Right lobe of liver (tissue), 6 donors: ENCODE measurements around the gene YPEL4. TPM values are rescaled to one million over a fixed set of nuclear protein-coding genes. Genes with fewer than 3 reads are reported as not detected.

Source experiments
- ATAC-seq, 4 donors: fragments of 200-7000 bp; cut with Tn5 transposase; one replicate each; pipeline ENCODE4 v1.9.1; 2020; ENCODE audit warnings: mild to moderate bottlenecking in 4 of 4, moderate library complexity in 4 of 4
- DNase-seq, 3 donors: peaks; one replicate each; pipeline ENCODE4 v3.0.0-alpha.2; 2020
- H3K27ac ChIP-seq, 3 donors: fragments of 200-600 bp; one replicate each; pipeline ENCODE4 v1.8.0; 2022
- H3K27me3 ChIP-seq, 2 donors: fragments of 200-600 bp; one replicate each; pipeline ENCODE4 v1.8.0; 2022
- H3K36me3 ChIP-seq, 4 donors: fragments of 200-600 bp; sonication (generic) in 1 of 4; one replicate each; pipeline versions ENCODE4 v1.5.1 to v1.8.0; 2017 to 2022; ENCODE audit warnings: control low read depth in 1 of 4
- H3K4me1 ChIP-seq, 4 donors: fragments of 200-600 bp; sonication (generic) in 1 of 4; one replicate each; pipeline versions ENCODE4 v1.5.1 to v1.8.0; 2017 to 2022; ENCODE audit warnings: control low read depth in 1 of 4
- H3K4me3 ChIP-seq, 3 donors: fragments of 200-600 bp; one replicate each; pipeline ENCODE4 v1.8.0; 2022
- H3K9me3 ChIP-seq, 4 donors: fragments of 200-600 bp; sonication (generic) in 1 of 4; one replicate each; pipeline versions ENCODE4 v1.5.1 to v1.8.0; 2017 to 2022; ENCODE audit warnings: control low read depth in 1 of 4
- POLR2A ChIP-seq: fragments of 450-650 bp; IDR thresholded peaks from one replicate; pipeline ENCODE4 v1.6.1; 2017; ENCODE audit warnings: antibody characterized with exemption, mild to moderate bottlenecking
- WGBS: methylation state at CpG from one replicate; pipeline ENCODE4 v1.1.6; 2018; ENCODE audit warnings: low coverage, low lambda C conversion rate; ENCODE audit not compliant: insufficient coverage; ENCODE audit errors: missing lambda C conversion rate; 5-methylcytosine and 5-hydroxymethylcytosine counted together
- intact Hi-C, 2 donors: fragments of 100-400 bp; cut with DNase I; formaldehyde crosslinking; loops; one replicate each; pipeline versions ENCODE4 v1.11.2 to v1.14.1; 2022
- microRNA counts: library from miRNA; unstranded; fragments of <30 nt; microRNA quantifications from one replicate; lab custom pipeline; 2016
- microRNA-seq, 2 donors: library from miRNA; unstranded; fragments of <30 nt; microRNA quantifications; one replicate each; pipeline ENCODE4, GENCODE V29; 2019 to 2020
- small RNA-seq, 2 experiments: library from RNA; depleted of rRNA; stranded (forward); fragments of <200 nt; gene quantifications; one replicate each; pipeline ENCODE3, GENCODE V24; 2016
- total RNA-seq, 6 experiments: library from RNA; depleted of rRNA in 2 of 6; stranded (reverse); fragments of >200 nt in 2 of 6; fragmentation: NEBNext Ultra II Directional in 3 of 6; extraction: Animal tissue kit (Norgen Biotek cat#: 25700) in 3 of 6; gene quantifications; one replicate each; pipeline versions ENCODE4 v1.1.0 to v1.2.4, GENCODE V29; 2016 to 2023
- TF ChIP-seq, protein P1 (sequence below), 4 donors: fragments of 200-600 bp in 3 of 4; fragments of 450-650 bp in 1 of 4; IDR thresholded peaks; one replicate each; pipeline versions ENCODE4 v1.5.1 to v1.8.0; 2016 to 2022; ENCODE audit warnings: antibody characterized with exemption in 4 of 4, mild to moderate bottlenecking in 2 of 4
- donor health status: DM: no; HTN: yes; CAD: no.
- donor health status: DM: no; HTN: no; CAD: no.
- donor health status: DM: no; HTN: no; CAD: no.
- donor health status: DM: no; HTN: yes; CAD: no.
- donor health status: DM: no; HTN: yes; CAD: no.

Gene YPEL4
- total RNA-seq, 6 experiments from 2014 or later = 0.06 to 0.84 (median 0.30) TPM; not detected in 2

- ATAC-seq (peak in 1 of 4 donors; percentile 11), DNase-seq (peak in 1 of 3 donors; percentile 35)
- peaks cover 0 to 34% (median 14%) of the 10 kb centered on the region in 4 donors for H3K36me3 ChIP-seq
- 35% methylated on average over 5 of the region's 5 CpGs for WGBS
- intact Hi-C loops = no loop called here
- H3K27me3 ChIP-seq = no peaks in the 10 kb centered on the region
- TF ChIP-seq, protein P1, sequence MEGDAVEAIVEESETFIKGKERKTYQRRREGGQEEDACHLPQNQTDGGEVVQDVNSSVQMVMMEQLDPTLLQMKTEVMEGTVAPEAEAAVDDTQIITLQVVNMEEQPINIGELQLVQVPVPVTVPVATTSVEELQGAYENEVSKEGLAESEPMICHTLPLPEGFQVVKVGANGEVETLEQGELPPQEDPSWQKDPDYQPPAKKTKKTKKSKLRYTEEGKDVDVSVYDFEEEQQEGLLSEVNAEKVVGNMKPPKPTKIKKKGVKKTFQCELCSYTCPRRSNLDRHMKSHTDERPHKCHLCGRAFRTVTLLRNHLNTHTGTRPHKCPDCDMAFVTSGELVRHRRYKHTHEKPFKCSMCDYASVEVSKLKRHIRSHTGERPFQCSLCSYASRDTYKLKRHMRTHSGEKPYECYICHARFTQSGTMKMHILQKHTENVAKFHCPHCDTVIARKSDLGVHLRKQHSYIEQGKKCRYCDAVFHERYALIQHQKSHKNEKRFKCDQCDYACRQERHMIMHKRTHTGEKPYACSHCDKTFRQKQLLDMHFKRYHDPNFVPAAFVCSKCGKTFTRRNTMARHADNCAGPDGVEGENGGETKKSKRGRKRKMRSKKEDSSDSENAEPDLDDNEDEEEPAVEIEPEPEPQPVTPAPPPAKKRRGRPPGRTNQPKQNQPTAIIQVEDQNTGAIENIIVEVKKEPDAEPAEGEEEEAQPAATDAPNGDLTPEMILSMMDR (IDR thresholded peaks at IDR 0.05) = no peak
- no peak for TF ChIP-seq POLR2A
- H3K27ac ChIP-seq = peak overlapping the region; percentile 73 to 92 (median 81)
- peaks cover 0 to 37% (median 13%) of the 10 kb centered on the region in 4 donors for H3K4me1 ChIP-seq
- H3K4me3 ChIP-seq = peak overlapping the region; percentile 57 to 75 (median 68)
- H3K9me3 ChIP-seq = no peaks in the 10 kb centered on the region
Measured at GRCh38 chr11:57598831-57599155, 50.9 kb downstream of the YPEL4 start.

DNA sequence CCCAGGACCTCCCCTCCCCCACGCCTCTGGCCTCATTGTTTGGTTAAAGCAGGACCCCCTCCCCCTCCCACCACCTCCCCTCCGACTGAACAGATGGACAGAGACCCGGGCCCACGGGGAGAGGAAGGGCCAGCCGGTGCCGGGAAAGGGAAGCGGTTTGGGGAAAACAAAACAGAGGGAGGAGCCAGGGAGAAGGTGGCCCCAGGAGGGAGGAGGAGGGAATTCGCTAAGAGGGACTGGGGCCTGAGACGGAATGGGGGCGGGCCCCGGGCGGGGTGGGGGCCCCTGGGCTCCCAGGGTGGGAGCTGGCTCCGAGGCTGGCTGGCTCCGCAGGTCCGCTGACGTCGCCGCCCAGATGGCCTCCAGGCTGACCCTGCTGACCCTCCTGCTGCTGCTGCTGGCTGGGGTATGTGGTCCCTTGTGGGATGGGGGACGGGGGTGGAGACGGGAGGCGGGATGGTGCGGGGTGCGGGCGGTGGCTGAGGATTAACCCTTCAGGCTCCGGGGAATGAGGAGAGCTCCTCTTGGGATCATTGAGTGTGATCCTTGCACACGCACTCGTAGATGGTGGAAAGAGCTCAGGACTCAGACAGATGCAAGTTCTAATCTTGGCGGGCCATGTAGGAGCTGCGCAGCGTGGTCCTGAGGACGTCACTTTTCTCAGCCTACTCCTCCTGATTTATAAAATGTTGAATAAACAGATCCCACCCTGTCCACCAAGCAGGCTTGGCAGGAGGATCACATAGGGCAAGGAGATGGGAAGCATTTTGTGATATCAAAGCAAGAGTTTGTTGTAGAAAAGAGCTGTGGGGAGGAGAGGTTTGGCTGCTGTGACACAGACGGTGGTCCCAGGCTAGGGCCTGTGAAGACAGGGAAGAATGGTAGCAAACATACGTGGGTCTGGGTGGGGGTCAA, 51.5 kb downstream of the YPEL4 start:
- Histone ChIP-seq H3K4me3 (peak overlapping the region; percentile 57 to 75 (median 68)), H3K27ac (peak overlapping the region; percentile 73 to 92 (median 81)), H3K4me1 (peaks cover 0 to 37% (median 13%) of the 10 kb centered on the region in 4 donors), H3K36me3 (peaks cover 0 to 34% (median 14%) of the 10 kb centered on the region in 4 donors), H3K9me3 (no peaks in the 10 kb centered on the region), H3K27me3 (no peaks in the 10 kb centered on the region)
- intact Hi-C loops = no loop called here
- DNase-seq = peak; percentile 87 to 90 (median 90)
- ATAC-seq = peak; percentile 74 to 86 (median 76)
- TF ChIP-seq, protein P1 (IDR thresholded peaks at IDR 0.05) = no peak
- TF ChIP-seq POLR2A = no peak
- 2% methylated on average over 25 of the region's 33 CpGs for WGBS

DNA sequence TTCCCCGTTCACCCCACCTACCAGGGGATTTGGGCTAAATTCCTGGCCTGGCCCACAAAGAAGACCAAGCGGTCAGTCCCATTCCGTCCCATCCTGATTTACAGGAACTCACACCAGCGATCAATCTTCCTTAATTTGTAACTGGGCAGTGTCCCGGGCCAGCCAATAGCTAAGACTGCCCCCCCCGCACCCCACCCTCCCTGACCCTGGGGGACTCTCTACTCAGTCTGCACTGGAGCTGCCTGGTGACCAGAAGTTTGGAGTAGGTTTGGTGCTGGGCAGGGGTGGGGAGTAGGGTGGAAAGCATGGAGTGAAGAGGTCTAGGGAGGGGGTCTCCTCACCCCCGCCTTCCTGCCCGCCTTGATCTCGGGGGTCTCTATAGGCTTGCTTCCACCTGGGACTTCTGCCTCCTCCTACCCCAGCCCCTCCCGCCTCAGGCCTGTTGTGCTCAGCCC, 52.2 kb downstream of the YPEL4 start, which contains the start of gene SERPING1:
Gene SERPING1 (plus strand): TSS at position 225 of the 455 bp plus-strand sequence. CDS start 586 bp downstream, outside the sequence.
- H3K27ac ChIP-seq = peak within 1 kb of the TSS; percentile 73 to 92 (median 81)
- H3K36me3 ChIP-seq = peaks cover 0 to 29% (median 10%) of the 10 kb centered on the region in 4 donors
- TF ChIP-seq POLR2A = peak; percentile 53
- TF ChIP-seq, protein P1 (IDR thresholded peaks at IDR 0.05) = no peak
- H3K27me3 ChIP-seq = no peaks in the 10 kb centered on the region
- DNase-seq (peak; percentile 81 to 93 (median 89)), ATAC-seq (peak; percentile 70 to 85 (median 78))
- H3K9me3 ChIP-seq = no peaks in the 10 kb centered on the region
- peaks cover 0 to 37% (median 13%) of the 10 kb centered on the region in 4 donors for H3K4me1 ChIP-seq
- H3K4me3 ChIP-seq = peak within 1 kb of the TSS; percentile 57 to 75 (median 68)
- WGBS = 12% methylated on average over 9 of the region's 10 CpGs
- intact Hi-C loops = no loop called here

DNA sequence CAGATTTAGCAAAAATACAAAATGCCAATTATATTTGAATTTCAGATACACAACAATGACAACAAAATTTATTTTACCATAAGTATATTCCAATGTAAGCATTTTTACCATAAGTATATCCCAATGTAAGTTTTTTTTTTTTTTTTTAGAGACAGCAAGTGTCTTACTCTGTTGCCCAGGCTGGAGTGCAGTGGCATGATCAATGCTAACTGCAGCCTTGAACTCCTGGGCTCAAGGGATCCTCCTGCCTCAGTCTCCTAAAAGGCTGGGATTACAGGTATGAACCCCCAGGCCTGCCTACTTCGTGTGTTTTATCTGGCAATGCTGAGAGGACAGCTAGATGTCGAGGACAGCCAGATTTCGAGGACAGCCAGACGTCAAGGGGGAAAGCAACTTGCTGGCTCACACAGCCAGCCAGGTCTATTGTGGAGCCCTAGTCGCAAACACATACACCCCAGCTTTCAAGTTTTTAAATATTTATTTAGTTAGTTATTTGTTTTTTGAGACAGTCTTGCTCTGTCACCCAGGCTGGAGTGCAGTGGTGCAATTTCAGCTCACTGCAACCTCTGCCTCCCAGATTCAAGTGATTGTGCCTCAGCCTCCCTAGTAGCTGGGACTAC, 53.3 kb downstream of the YPEL4 start:
- Histone ChIP-seq H3K27ac (peak overlapping the region; percentile 73 to 92 (median 81)), H3K9me3 (no peaks in the 10 kb centered on the region), H3K27me3 (no peaks in the 10 kb centered on the region), H3K4me1 (peaks cover 0 to 35% (median 13%) of the 10 kb centered on the region in 4 donors), H3K36me3 (peaks cover 0 to 19% (median 5%) of the 10 kb centered on the region in 4 donors), H3K4me3 (peak overlapping the region; percentile 57 to 75 (median 68))
- no peak for TF ChIP-seq POLR2A
- TF ChIP-seq, protein P1 (IDR thresholded peaks at IDR 0.05) = no peak
- ATAC-seq = peak; percentile 8 to 57 (median 50)
- WGBS = 45% methylated on average over 5 of the region's 5 CpGs
- intact Hi-C loops = no loop called here
- peak; percentile 40 to 80 (median 75) for DNase-seq

MicroRNAs within 50 kb of the gene (microRNA counts, 767-probe panel; counts per million panel counts)
- microRNA hsa-miR-130a-3p (lab: Ali Mortazavi, UCI) = 8,773 counts per million, percentile 40 among the panel's probes with 10 or more counts

Small RNAs within 50 kb of the gene (microRNA-seq; reads per million reads assigned to microRNA genes)
- gene MIR130A = 7,583 to 11,114 reads per million in 2 donors

Small RNAs within 50 kb of the gene (small RNA-seq; reads per million reads assigned to genes)
- gene MIR130A = 356 to 468 reads per million in 2 experiments

Other genes starting within 250 kb of the YPEL4 start
- gene SLC43A3, start 222.8 kb downstream of the YPEL4 start, total RNA-seq = 100 to 1,000 TPM; 109 to 259 (median 185) TPM
- 10 to 100 TPM; 12.5 to 54.4 (median 18.6) TPM for gene RTN4RL2, start 189.4 kb downstream of the YPEL4 start, total RNA-seq
- gene SLC43A1, start 134.2 kb downstream of the YPEL4 start, total RNA-seq = 100 to 1,000 TPM in 3 of 6 experiments, 10 to 100 TPM in 3; 38.9 to 173 (median 106) TPM
- 10 to 100 TPM; 19.6 to 48.5 (median 39.0) TPM for gene TIMM10, start 119.2 kb downstream of the YPEL4 start, total RNA-seq
- gene SMTNL1, start 112.3 kb downstream of the YPEL4 start, total RNA-seq = not detected
- gene UBE2L6, start 82.2 kb downstream of the YPEL4 start, total RNA-seq = 100 to 1,000 TPM in 1 of 6 experiments, 10 to 100 TPM in 5; 36.6 to 124 (median 58.6) TPM
- gene SERPING1, start 52.2 kb downstream of the YPEL4 start, total RNA-seq = 1,000 to 10,000 TPM; 1,903 to 2,571 (median 2,194) TPM
- 1 to 10 TPM; 5.6 to 9.2 (median 6.8) TPM for gene CLP1, start 7.8 kb upstream of the YPEL4 start, total RNA-seq
- gene ZDHHC5, start 18.2 kb upstream of the YPEL4 start, total RNA-seq = 10 to 100 TPM; 27.0 to 35.7 (median 33.6) TPM
- gene MED19, start 62.3 kb upstream of the YPEL4 start, total RNA-seq = 1 to 10 TPM; 5.7 to 8.7 (median 6.3) TPM
- 10 to 100 TPM; 39.1 to 53.8 (median 48.5) TPM for gene TMX2, start 62.7 kb upstream of the YPEL4 start, total RNA-seq
- 100 to 1,000 TPM in 1 of 6 experiments, 10 to 100 TPM in 5; 57.1 to 110 (median 70.7) TPM for gene SELENOH, start 91.6 kb upstream of the YPEL4 start, total RNA-seq
- not detected for gene BTBD18, start 101.9 kb upstream of the YPEL4 start, total RNA-seq
- 100 to 1,000 TPM in 3 of 6 experiments, 10 to 100 TPM in 3; 62.3 to 123 (median 97.8) TPM for gene CTNND1, start 111.9 kb upstream of the YPEL4 start, total RNA-seq